Raji (cell line): ENCODE measurements around the gene MARCHF10.

Experiments
- POLR2A ChIP-seq: IDR thresholded peaks from 2 replicates; pipeline ENCODE4 v1.6.1; 2011; ENCODE audit warnings: low read depth, low read length, control low read depth; ENCODE audit not compliant: insufficient read depth

Gene MARCHF10

DNA sequence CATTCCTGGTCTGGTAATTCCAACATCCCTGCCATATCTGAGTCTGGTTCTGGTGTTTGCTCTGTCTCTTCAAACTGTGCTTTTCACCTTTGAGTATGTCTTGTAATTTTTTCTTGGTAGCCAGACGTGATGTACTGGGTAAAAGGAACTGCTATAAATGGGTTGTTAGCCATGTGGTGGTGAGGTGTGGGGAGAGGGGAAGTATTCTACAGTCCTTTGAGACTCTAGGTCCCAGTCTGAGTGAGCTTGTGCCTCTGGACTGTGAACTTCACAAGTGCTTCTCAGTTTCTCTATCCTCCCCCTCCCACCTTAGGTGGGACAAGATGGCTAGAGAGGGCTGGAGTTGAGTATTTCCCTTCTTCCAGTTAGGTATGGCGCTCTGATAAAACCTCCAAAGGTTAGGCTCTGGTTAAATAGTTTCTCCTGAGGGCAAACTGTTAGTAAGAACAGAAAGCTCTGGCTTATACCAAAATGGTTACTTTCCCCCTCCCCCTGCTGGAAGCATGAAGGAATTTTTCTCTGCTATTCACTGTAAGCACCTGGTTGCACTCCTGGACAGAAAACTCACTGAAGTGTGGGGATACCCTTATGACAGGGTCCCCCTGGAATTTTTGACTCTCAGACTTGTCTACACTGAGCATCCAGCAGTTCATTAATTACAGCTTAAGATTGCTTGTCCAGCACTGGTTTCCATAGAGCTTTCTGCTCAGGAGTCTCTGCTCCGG is 87.8 kb downstream of the MARCHF10 start:
- TF ChIP-seq POLR2A: no peak

- no peak for TF ChIP-seq POLR2A
Measured at GRCh38 chr17:62719586-62719985, 88.5 kb downstream of the MARCHF10 start.

GRCh38 chr17:62718429-62718828 is 89.7 kb downstream of the MARCHF10 start:
- no peak for TF ChIP-seq POLR2A

DNA sequence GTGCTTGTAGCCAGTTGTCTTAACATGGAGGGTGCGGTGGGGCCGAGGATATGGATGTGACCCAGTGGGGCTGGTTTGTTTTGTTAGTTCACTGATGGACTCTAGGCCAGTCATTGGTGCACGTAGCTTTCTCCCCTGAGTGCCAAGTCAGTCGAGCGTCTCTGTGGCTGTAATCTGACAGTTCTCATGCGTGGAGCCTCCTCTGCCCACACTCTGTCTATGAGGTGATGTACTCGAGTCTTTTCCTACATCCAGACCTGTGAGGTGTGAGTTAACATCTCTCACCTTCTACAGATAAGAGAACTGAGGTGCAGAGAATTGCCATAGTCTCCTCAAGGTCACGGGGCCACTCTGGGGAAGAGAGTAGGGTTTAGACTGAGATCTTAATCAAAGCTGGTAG is 90.2 kb downstream of the MARCHF10 start:
- no peak for TF ChIP-seq POLR2A

- TF ChIP-seq POLR2A: no peak
Measured at GRCh38 chr17:62717589-62717855, 90.6 kb downstream of the MARCHF10 start.

DNA sequence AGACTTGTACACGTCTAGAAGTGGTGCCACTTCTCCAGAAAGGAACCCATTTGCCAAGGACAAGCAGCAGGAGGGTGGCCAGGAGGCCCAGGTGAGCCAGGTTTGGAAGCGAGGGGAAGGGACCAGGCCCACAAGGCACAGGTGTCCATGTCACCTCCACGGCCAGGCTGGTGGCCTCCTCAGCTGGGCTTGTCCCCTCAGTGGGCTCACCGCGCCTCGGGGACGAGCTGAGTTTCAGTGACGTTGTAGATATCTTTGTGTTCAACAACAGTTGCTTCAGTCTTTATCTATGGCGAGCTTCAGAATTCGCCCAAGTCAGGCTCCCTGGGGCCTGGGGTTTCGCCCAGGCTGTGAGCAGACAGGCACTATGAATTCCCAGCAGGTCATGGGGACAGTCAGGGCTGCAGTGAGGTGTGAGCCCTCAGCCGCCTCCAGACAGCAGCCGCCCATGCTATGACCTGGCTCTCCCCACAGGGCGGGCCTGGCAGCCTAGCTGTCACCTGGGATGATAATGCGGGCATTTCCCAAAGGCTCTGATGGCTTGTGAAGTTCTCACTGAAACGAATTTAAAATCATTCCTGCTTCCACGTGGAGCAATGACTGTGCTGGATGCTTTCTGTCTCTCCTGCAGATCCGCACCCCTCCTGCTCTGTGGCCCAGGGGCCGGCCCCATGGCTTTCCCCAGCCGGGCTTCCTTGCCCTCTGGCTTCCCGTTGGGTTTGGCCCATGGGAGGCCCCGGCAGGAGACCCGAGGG is 91.1 kb downstream of the MARCHF10 start:
- no peak for TF ChIP-seq POLR2A

DNA sequence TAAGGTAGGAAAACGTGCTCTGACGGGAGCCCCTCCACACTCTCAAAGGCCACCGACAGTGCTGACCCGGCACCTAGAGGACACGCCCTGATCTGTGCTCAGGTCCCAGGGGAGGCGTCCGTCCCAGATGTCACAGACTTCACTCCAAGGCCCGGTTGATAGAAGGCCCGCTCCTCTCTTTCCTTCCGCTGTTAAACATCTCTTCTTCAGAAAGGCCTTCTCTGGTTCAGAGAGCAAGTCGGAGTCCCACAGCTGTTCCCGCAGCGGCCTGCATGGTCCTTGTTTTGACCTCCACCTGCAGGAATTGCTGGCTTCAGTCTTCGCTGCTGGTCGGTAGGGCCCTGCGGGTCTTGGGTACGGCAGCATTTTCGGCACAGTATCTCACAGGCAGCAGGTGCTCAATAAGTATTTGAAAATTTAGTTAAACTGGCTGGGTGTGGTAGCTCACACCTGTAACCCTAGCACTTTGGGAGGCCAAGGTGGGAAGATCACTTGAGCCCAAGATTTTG is 92.2 kb downstream of the MARCHF10 start:
- no peak for TF ChIP-seq POLR2A

GRCh38 chr17:62714016-62714777 is 93.9 kb downstream of the MARCHF10 start:
- no peak for TF ChIP-seq POLR2A

DNA sequence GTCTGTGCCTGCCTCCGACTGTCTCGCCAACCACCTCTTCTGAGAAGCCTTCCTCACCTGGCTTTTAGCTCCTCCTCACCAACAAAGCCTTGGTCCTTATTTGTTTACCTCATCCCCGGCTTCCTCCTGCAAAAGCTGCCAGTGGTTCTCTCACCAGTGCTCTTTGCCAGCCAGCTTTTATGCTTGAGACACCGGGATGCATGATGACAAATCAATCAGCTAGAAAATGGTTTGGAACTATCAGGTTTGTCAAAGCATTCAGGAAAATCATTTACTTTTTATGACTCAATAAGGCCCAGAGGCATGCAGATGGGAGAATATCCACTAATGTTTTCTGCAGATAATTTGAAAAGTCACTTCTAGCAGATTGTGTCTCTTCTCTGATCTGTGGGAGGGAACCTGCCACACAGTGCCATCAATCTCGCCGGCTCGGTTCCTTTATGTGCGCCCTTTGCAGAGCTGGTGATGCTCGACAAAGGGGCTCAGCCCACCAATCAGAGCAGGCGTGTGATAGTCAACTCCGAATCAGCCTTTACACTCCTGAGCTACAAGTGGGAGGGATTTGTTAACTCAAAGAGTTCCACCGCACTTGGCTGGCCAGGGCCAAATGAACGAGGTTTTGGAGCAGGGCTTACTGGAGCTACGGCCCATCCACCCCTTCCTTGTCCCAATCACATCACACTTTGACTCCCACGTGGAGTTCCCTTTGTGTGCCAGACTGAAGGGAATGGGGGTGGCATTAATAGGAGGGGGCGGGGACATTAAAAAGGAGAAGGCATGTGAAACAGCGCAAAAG is 94.8 kb downstream of the MARCHF10 start:
- TF ChIP-seq POLR2A: no peak

- TF ChIP-seq POLR2A: no peak
Measured at GRCh38 chr17:62712171-62712581, 95.9 kb downstream of the MARCHF10 start.

DNA sequence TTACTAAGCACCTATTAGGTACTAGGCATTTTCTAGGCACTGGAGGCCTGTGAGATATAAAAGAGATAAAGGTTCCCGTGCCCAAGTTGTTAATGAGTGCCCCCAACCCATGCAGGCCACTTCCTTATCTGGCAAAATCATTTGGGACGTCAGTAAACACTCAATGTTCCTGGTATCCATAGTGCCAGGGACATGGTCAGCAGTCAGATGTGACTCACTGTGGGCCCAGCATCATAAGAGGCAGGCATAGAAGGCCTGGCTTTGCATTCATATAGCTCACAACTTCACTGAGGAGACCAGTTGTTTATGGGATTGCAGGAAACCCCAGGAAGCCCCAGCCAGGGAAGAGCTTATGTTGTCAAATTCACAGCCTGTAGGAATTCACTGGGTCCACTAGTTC is 99.5 kb downstream of the MARCHF10 start:
- TF ChIP-seq POLR2A: no peak

DNA sequence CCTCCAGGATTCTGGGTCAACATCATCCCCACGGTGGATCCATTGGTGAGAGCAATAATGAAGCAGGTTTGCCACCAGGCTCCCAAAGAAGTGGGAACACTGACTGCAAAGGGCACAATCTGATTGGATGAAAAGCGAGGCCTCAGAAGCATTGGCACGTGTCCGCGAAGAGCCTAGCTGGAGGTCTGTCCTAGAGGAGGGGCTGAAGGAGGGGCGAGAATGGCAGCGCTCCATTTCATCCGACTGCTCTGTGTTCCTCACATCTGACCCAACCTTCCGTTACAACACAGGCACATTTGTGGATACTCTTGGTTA is 100.7 kb downstream of the MARCHF10 start:
- TF ChIP-seq POLR2A: no peak

- TF ChIP-seq POLR2A: no peak
Measured at GRCh38 chr17:62706598-62707424, 101.3 kb downstream of the MARCHF10 start.

- TF ChIP-seq POLR2A: no peak
Measured at GRCh38 chr17:62705778-62706597, 102.1 kb downstream of the MARCHF10 start.

GRCh38 chr17:62705156-62705777 is 102.8 kb downstream of the MARCHF10 start:
- TF ChIP-seq POLR2A: no peak
